Fibroblast of skin of right biceps (primary cell): ENCODE measurements around the gene CNTN4.

Source experiments
- DNase-seq: peaks from one replicate; pipeline ENCODE4 v3.0.0-alpha.2; 2013

The CNTN4 gene

DNA sequence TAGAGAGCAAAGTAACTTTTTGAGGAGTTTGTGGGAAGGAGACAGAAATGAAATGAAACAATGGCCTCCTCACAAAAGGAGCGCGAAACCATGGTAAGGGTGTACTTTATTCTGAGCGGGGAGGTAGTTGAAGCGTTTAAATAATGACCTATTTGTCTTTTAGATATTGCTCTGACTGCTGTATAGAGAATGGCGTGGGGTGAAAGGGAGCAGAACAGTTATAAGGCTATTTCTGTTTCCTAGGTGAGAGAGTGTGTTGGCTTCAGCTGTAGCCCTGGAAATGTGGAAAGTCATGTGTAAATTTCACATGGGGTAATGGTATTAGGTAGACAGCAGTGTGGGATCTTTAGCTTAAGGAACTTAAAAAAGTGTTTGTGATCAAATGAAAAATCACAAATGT lies 54.9 kb downstream of the CNTN4 start:
- DNase-seq: no peak

DNA sequence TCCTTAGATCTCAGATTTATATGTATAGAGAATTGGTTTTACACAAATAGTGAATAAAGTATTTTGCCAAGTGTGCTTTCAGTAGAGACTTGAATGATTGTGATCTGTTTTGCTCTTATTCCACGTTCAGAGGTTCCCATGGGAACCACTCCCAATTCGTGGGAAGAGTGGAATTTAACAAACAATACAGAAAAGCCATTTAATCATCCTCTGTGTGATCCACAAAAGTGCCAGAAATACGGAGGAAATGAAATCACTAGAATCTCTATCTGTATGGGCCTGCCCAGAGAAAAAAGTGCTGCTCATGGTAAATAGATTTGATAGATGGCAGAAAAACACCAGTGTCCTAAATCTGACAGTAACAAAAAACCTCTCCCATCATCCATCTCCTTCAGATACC lies 56.0 kb downstream of the CNTN4 start:
- DNase-seq: peak; percentile 2

DNA sequence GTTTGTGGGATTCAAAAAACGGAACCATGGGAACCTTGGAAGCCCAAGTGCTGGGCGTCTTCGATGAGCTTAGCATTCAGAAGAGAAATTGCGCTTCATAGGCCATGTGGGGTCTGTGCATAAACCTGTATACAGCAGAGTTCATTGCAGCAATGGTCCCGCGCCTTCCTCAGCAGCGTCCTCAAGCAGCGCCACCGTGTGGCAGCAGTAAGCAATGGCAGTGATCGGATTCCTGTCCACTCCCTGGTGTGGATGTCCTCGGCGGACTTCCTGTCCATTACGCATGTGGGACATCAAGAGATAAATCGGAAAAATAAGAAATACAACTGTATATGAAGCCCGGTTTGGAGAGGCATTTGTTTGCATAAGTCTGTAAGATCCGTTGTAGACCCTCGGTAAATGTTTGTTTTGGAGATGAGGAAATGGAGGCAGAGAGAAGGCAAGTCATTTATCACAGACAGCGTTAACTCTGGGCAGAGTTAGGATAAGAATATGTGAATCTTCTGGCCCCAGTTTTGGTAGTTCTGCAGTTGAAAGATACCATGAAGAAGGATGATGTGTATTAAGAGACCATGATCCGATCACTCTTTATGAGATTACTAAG lies 57.7 kb downstream of the CNTN4 start:
- DNase-seq: peak; percentile 16

GRCh38 chr3:2158828-2159227 lies 60.2 kb downstream of the CNTN4 start:
- no peak for DNase-seq

- no peak for DNase-seq
Observed at GRCh38 chr3:2166552-2166951, 67.9 kb downstream of the CNTN4 start.

DNA sequence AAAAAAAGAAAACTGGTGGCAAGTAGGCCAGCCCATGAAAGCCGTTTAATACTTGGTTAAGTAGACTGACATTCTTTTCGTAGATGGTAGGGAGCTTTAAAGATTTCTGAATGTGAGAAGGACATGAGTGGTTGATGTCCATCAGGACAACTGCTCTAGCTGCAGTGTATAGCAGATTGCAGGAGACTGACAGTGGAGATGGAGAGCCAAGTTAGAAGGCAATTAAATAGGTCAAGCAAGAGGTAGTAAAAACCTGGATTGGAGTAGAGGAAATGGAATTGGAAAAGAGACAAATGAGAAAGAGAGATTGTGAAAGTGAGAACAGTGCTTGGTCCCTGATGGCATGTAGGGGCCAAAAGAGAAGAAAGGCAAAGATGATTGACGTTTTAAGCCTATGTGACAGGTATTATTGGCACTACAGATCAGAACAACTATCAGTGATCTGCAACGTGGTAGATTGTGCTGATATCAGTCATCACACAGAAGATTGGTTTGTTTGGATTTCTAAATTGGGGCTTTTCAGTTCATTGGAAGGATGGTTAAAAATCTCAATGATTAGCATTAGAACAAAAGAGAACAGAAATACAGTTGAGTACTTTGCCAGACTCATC lies 74.0 kb downstream of the CNTN4 start:
- DNase-seq: no peak

GRCh38 chr3:2180634-2181033 lies 82.0 kb downstream of the CNTN4 start:
- DNase-seq: no peak

DNA sequence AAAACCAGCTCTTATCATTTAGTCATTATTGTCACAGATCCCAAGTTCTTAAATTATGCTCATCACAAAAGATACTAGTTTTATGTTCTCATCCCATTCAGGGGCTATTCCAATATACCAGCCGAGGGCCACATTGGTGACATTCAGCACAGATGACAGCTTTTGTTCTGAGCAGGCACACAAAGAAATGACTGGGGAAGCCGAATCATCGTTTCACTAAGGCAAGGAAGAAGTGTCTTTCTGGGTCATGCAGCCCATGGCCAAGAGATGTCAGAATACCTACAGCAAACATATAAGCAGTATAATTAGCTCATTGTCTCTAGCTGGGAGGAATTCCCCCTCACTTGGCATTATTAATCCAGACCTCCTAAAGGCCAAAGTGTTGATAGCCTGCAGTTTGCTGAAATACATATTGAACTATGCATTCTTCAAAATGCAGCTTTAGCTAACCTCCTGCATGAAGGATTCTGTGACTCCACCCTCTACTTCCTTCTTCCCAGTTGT lies 100.2 kb downstream of the CNTN4 start:
- DNase-seq: no peak

DNA sequence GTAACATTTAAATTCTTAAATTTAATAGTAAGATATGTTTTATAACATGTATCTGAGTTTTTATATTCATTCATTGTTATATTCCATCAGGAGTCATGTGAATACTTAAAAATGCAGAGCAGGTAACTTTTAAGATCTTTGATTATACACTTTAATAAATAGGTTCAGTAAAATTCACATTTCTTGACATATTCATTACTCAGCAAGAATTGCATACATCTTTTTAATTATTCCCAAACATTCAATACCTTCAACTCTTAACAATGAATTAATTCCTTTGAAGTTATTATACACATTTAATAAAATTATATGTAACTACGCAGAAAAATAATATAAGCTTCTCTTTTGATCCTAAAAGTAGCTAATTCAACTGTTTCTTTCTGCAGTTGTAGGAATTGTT lies 105.4 kb downstream of the CNTN4 start:
- DNase-seq: no peak

DNA sequence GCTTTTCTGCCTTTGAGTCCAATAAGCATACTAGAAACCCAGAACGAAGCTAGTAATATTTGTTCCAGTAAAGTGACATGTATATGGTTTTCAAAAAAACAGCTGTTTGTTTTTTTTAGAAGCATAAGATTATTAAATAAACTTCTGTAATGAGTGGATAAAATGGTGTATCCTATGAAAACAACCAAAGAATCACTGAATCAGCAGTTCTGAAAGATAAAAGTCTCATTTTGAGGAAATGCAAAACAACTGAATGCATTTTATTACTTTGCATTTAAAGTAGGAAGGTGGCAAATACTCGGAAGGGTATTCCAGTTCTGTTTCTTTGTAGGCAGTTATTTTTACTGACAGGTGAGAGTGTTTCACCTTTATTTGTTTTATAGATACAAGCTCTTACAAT lies 107.0 kb downstream of the CNTN4 start:
- DNase-seq: no peak

DNA sequence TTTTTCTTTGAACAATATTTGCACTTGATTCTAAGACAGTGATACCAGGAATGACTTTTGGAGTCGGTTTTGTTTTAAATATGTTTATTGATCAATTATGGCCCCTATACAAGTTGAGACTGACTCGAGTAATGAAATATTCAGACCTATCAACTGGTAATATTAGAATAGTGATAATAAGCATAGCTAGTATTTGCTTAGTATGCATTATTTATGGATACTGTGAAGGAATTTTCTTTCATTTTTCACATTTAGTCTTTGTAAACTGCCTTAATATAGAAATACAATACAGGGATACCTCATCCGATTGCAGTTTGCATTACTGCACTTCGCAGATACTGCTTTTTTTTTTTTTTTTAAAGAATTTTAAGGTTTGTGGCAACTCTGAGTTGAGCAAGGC lies 107.9 kb downstream of the CNTN4 start:
- no peak for DNase-seq

GRCh38 chr3:2211568-2211967 lies 112.9 kb downstream of the CNTN4 start:
- DNase-seq: peak; percentile 1

DNA sequence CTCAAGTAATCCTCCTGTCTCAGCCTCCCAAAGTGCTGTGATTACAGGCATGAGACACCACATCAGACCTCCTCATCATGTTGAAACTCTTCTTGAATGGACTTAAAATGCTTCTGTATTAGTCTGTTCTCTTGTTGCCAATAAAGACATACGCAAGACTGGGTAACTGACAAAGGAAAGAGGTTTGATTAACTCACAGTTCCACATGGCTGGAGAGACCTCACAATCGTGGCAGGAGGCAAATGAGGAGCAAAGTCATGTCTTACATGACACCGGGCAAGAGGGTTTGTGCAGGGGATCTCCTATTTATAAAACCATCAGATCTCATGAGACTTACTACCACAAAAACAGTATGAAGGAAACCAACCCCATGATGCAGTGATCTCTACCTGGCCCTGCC lies 113.5 kb downstream of the CNTN4 start:
- DNase-seq: no peak

DNA sequence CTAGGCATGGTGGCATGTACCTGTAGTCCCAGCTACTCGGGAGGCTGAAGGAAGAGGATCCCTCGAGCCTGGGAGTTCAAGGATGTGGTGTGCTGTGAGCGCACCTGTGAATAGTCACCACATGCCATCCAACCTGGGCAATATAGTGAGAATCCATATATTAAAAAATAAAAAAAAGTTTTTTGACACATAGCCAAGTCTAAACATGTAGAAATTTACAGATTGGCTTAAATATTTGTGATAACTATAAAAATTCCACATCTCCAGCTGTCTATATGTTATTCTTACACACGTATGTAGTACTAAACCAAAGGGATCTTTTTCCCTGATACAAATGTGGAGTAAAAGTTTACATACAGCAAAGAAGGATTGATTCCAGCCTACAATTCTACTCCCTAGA lies 119.7 kb downstream of the CNTN4 start:
- no peak for DNase-seq

- DNase-seq: no peak
Observed at GRCh38 chr3:2218816-2219215, 120.2 kb downstream of the CNTN4 start.

DNA sequence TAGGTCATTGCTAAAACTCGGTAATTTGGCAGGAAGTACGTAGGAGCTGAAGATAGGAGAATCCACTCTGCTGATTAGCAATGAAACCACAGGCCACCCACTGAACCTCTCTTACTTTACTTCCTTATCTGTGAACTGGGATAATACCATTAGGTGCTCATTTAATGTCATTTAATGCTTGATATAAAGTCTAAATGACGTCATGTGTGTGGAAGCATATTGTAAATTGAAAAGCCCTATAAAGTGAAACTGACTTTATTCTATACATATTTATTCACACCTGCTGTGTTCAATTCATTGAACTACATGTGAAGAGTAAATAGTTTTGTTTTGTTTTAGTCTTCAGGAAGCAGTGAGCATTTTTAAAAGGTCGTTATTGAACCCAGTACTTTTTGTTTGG lies 137.5 kb downstream of the CNTN4 start:
- DNase-seq: no peak

DNA sequence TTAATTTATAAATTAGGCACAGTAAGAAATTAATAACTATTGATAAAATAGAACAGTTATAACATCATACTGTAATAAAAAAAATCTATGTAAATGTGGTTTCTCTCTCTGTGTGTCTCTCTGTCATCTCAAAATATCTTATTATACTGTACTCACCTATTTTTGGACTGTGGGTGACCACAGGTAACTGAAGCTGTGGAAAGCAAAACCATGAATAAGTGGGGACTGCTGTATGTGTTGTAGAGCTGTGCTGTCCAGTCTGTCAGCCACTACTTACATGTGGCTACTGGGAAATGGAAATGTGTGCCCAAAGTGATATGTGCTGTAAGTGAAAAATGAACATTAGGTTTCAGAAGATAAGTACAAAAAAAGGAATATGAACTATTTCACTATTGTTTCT lies 145.5 kb downstream of the CNTN4 start:
- no peak for DNase-seq

- DNase-seq: no peak
Observed at GRCh38 chr3:2246873-2247648, 148.4 kb downstream of the CNTN4 start.

GRCh38 chr3:2247831-2248230 lies 149.2 kb downstream of the CNTN4 start:
- no peak for DNase-seq

GRCh38 chr3:2250783-2251182 lies 152.1 kb downstream of the CNTN4 start:
- DNase-seq: no peak

DNA sequence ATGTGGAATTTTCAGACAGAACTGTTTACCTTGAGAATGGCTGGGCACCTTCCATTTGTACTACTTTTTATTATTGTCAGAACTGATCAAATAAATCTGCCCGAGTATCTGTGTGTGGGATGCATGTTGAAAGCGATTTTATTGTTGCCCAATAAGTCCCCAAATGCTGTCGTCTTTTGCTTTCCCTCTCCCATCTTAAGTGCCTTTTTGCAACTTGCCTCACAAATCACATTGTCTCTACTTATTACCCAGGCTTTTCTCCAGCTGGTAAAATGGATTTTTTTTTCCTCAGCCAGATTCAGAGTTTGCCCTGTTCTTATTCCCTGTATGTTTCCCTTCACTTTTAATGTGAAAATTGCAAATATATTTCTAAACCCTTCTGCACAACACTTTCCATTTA lies 163.1 kb downstream of the CNTN4 start:
- DNase-seq: no peak

DNA sequence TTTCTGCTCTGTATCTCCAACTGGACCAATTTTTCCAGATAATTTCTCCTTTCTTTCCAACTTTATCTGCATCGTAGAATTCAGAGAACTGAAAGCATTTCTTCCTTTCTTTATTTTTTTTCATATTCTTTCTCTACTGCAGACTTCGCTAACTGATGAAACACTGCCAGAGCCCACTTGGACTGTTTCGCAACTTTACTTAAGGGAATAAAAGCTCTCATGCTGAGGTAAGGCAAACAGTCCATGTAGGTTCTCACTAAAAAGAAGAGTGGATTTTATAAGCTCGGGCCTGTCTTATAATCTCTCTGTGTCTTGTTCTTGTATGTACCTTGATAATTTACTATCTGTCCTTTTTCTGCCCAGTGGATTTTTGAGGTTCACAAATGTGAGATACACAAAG lies 163.5 kb downstream of the CNTN4 start:
- DNase-seq: no peak

- DNase-seq: no peak
Observed at GRCh38 chr3:2266606-2267005, 167.9 kb downstream of the CNTN4 start.

GRCh38 chr3:2268779-2269178 lies 170.1 kb downstream of the CNTN4 start:
- DNase-seq: no peak
